Inflammatory macrophage (primary cell): ENCODE data around the gene FTSJ1.

Source experiments
- DNase-seq, 2 donors: peaks; one replicate each; pipeline ENCODE4 v3.0.0-alpha.2; 2020 to 2022

FTSJ1 gene

DNA sequence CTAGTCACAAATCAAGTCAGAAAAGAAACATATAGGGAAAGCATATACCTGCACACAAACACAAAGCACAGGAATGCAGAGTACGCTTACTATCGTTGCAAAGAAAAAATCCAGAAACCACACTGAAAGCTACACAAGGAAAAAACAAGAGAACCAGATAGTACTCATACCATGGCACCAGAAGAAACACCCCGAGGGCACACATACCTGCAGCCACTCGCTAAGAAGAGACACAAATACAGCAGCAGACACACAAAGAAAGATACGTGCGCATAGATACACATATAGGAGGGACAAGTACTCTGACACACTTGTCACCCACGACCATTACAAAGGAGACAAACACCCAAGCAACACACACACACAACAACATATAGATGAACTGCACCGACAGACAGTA, 4.5 kb upstream of the FTSJ1 start:
- no peak for DNase-seq

- DNase-seq, result no peak
Measured at GRCh38 chrX:48472225-48472624, 3.8 kb upstream of the FTSJ1 start.

DNA sequence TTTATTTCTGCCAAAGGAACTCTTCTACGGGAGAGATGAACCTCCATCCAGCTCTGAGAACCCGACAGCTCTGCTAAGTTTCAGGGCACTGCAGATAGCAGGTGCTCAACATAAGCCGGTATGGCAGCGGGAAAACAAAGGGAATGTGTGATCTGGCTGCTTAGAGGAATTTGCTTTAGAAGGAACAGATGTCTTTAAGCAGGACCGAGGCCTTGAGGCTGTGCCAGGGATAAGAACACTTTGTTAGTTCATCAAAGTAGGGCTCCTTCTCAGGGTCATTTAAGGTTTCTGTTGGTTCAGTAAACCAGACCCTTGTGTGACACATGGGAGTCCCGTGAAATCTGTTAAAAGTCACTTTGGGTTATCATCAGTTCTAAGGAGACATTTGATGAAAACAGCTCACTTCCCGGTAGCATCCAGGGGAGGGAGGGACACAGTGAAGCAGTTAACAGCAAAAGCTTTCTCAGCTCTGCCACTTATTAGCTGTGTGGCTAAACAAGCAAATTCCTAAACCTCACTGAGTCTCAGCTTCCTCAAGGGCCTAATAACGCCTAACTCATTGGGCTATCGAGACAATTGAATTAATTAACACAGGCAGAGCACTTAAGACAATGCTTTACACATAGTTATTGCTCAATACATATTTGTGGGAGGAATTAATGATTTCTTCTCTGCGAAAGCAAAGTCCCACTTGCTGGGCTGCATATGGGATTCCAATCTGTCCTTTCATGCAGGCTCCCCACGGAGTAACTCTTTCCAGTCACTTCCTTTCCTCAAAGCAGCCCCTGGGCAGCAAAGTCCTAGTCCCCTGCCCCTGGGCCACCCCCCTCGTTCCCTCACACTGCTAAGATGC, 2.9 kb upstream of the FTSJ1 start:
- DNase-seq, result no peak

DNA sequence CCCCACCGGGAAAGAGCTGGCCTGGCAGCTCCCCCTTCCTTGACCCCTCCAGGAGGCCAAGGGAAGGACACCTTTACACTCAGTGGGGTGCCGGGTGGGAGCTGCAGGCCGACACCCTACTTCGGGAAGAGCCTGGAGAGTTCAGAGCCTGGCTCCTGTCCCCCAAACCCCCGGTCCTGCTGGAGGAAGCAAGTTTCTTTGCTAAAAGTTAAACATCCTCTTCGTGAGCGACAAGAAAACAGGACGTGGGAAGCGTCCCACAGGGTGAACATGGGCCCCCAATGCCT, 2.4 kb upstream of the FTSJ1 start:
- DNase-seq, result no peak

DNA sequence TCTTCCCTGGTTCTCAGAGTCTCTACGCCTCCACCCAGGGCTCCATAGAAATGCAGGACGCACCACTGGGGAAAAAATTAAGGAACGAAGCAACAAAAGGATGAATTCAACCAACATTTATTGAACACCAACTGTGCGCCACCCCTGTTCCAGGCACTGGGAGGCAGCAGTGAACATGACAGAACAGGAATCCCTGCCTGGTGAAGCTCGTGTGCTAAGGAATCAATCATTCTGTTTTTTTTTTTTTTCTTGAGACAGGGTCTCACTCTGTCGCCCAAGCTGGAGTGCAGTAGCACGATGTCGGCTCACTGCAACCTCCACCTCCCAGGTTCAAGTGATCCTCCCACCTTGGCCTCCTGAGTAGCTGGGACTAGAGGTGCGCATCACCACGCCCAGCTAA, 1.9 kb upstream of the FTSJ1 start:
- peak in 1 of 2 donors; percentile 6 for DNase-seq

DNA sequence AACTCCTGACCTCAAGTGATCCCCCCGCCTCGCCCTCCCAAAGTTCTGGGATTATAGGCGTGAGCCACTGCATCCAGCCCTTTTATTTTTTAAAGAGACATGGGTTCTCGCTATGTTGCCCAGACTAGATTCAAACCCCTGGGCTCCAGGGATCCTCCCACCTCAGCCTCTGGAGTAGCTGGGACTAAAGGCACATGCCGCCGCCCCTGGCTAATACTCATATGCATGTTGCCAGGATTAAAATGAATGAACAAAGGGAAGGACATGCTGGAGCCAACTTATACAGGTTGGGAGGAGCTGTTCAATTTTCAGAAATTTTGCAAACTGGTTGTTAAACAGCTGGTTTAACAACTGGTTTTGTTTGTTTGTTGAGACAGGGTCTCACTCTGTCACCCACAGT, 1.4 kb upstream of the FTSJ1 start:
- DNase-seq, result no peak

GRCh38 chrX:48475296-48475695, 703 bp upstream of the FTSJ1 start:
- DNase-seq, result no peak

- no peak for DNase-seq
Measured at GRCh38 chrX:48476919-48477318, 920 bp downstream of the FTSJ1 start.

GRCh38 chrX:48477960-48478755, 2.2 kb downstream of the FTSJ1 start:
- no peak for DNase-seq

- DNase-seq, result no peak
Measured at GRCh38 chrX:48478806-48479205, 2.8 kb downstream of the FTSJ1 start.

DNA sequence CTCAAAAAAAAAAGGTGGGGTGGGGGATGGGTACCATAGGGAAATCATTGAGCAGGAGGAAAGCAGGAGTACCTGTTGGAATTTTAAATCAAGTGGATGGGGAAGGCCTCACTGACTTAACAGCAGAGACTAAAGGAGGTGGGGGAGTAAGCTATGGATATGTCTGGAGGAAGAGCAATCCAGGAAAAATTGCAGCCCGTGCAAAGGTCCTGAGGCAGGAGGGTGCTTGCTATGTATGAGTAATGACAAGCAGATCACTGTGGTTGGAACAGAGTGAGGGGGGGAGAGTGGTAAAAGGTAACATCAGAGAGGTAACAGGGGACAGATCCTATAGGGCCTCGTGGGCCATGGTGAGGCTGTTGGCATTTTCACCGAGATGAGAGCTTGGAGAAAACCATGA, 4.1 kb downstream of the FTSJ1 start:
- no peak for DNase-seq

DNA sequence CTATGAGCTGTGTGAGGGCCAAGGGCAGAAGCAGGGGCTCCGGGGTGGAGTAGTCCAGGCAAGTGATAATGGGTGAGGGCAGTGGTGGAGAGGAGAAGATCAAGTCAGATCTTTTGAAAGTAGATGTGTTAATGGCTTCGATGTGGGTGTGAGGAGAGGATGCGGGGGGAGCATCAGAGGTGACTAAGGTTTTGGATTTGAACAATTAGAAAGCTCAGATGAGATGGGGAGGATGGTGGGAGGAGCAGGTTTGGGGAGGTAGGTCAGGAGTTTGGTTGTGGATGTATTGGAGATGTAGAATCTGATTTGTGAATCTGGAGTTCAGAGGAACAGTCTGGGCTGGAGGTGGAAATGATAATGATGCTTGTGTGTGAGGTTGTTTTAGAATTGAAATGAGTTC, 4.6 kb downstream of the FTSJ1 start:
- DNase-seq, result no peak

- DNase-seq, result no peak
Measured at GRCh38 chrX:48482526-48482925, 6.5 kb downstream of the FTSJ1 start.

DNA sequence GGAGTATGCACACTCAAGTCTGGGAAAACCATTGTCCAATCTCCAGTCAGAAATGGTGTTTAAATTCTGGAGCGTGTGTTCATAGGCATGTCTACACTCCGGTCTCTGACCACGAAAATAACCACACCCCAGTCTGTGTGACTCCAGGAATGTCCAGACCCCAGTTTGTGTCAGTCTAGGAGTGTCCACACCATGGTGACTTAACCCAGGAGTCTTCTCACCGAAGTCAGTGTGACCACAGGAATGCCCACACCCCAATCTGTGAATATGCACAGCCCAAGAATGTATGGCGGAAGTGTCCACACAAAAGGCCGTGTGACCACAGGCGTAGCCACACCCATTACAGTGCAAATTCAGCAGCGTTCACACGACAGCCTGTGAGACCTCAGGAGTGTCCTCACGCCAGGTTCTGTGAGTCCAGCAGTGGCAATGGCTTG, 11.4 kb downstream of the FTSJ1 start:
- DNase-seq, result peak; percentile 50 to 55

- no peak for DNase-seq
Measured at GRCh38 chrX:48488034-48488433, 12.0 kb downstream of the FTSJ1 start.

- no peak for DNase-seq
Measured at GRCh38 chrX:48489296-48489695, 13.3 kb downstream of the FTSJ1 start.

- DNase-seq, result no peak
Measured at GRCh38 chrX:48489892-48490291, 13.9 kb downstream of the FTSJ1 start.

DNA sequence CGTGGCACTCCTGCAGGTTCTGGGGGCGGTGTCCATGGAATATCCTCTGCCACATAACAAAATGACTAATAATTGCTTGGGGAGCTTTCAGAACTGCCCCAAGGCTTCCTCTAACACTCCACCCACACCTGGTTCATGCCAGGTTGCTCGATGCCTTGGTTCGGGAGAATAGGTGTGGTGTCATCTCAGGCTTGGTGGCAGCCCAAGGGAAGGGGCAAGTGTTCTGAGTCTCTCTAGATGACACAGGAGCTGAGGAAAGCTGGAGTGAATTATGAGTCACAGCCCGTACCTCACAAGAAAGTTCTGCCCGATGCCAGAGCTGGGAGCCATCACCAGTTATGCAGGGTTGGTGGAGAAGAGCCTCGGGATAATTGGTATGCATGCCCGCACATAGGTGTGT, 14.7 kb downstream of the FTSJ1 start:
- no peak for DNase-seq

DNA sequence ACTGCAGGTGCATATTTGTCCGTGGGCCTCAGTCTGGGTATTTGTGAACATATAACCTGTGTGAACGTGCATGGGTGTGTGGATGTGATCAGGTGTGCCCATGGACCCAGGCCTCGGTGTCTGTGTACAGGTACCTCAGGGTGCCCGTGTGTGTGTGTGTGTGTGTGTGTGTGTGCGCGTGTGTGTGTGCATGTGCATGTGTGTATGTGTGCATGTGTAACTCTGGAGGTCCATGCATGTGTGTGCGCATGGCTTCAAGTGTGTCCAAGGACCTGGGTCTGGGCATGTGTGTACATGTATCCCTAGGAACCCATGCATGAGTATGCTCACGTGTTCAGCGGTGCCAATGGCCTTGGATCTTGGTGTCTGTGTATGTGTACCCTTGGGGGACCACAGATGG, 15.8 kb downstream of the FTSJ1 start:
- no peak for DNase-seq

GRCh38 chrX:48492293-48492910, 16.4 kb downstream of the FTSJ1 start:
- peak; percentile 60 to 71 for DNase-seq

GRCh38 chrX:48493890-48494364, 17.9 kb downstream of the FTSJ1 start:
- DNase-seq, result peak; percentile 20 to 30

GRCh38 chrX:48496660-48497059, 20.7 kb downstream of the FTSJ1 start:
- no peak for DNase-seq

DNA sequence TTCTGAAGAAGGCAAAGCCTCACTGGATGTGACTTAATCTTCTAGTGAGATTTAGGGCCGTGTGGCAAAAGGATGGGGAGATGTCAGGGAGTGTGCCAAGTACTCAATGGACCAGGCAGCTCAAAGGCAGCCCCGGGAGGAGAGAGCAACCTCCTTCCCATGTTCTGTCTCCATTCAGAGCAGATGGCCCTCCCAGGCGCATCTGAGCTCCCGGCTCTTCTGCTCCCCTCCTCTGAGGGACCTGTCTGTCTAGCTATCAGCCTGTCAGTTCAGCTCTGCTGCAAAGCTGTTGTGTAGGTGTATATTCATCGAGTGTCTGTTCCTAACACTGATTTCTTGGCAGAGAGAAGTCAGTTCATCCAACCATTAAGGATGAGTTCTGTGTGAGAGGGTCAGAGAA, 21.9 kb downstream of the FTSJ1 start:
- DNase-seq, result no peak

- DNase-seq, result peak in 1 of 2 donors; percentile 39
Measured at GRCh38 chrX:48498374-48498809, 22.4 kb downstream of the FTSJ1 start.
